Endothelial cell (in vitro differentiated cells): ENCODE results near the gene DRC3. TPM values are rescaled to one million over a fixed set of nuclear protein-coding genes. Genes with fewer than 3 reads are reported as not detected.

Experiments used
- DNase-seq: peaks from one replicate; pipeline ENCODE4 v3.0.0; 2021; ENCODE audit warnings: low spot score
- H3K27ac Mint-ChIP-seq: one replicate; pipeline ENCODE4 v1.8.0; 2021; ENCODE audit warnings: mixed read lengths, inconsistent platforms; ENCODE audit not compliant: unreplicated experiment
- H3K27me3 Mint-ChIP-seq: one replicate; pipeline ENCODE4 v1.8.0; 2021; ENCODE audit warnings: mild to moderate bottlenecking, moderate library complexity, mixed read lengths, inconsistent platforms; ENCODE audit not compliant: unreplicated experiment
- H3K36me3 Mint-ChIP-seq: one replicate; pipeline ENCODE4 v1.8.0; 2021; ENCODE audit warnings: mild to moderate bottlenecking, low read depth, mixed read lengths, inconsistent platforms; ENCODE audit not compliant: unreplicated experiment
- H3K4me1 Mint-ChIP-seq: one replicate; pipeline ENCODE4 v1.8.0; 2021; ENCODE audit warnings: mild to moderate bottlenecking, mixed read lengths, inconsistent platforms; ENCODE audit not compliant: unreplicated experiment
- H3K4me3 Mint-ChIP-seq: one replicate; pipeline ENCODE4 v1.8.0; 2021; ENCODE audit warnings: mild to moderate bottlenecking, mixed read lengths, inconsistent platforms; ENCODE audit not compliant: unreplicated experiment
- H3K9me3 Mint-ChIP-seq: one replicate; pipeline ENCODE4 v1.8.0; 2021; ENCODE audit warnings: mixed read lengths, inconsistent platforms; ENCODE audit not compliant: unreplicated experiment
- total RNA-seq: library from RNA; stranded (reverse); fragmentation: NEBNext Ultra II Directional; extraction: Animal tissue kit (Norgen Biotek cat#: 25700); gene quantifications from one replicate; pipeline ENCODE4 v1.2.1, GENCODE V29; 2021; ENCODE audit not compliant: unreplicated experiment
- TF ChIP-seq, protein P1 (sequence below): fragments of 200-600 bp; sonication (generic); IDR thresholded peaks from one replicate; pipeline ENCODE4 v1.5.0; 2021; ENCODE audit warnings: antibody characterized with exemption; ENCODE audit not compliant: unreplicated experiment

Gene DRC3
- total RNA-seq, 1 donor from 2014 or later = 4.3 TPM

DNA sequence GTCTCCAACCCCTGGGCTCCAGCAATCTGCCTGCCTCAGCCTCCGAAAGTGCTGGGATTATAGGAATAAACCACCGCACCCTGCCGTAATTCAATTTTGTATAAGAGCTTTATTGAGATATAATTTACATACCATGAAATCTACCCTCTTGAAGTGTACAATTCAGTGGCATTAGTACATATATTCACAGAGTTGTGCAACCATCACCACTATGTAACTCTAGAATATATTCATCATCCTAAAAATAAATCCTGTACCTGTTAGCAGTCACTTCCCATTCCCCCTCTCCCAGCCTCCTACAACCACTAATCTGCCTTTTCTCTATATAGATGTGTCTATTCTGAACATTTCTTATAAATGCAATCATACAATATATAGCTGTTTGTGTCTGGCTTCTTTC, 26.6 kb upstream of the DRC3 start:
- Mint-ChIP-seq H3K4me1 (peaks cover 24% of the 10 kb centered on the region), H3K4me3 (no peak overlapping the region), H3K27me3 (peaks cover 5% of the 10 kb centered on the region), H3K9me3 (no peaks in the 10 kb centered on the region), H3K27ac (no peak overlapping the region), H3K36me3 (no peaks in the 10 kb centered on the region)
- no peak for DNase-seq
- TF ChIP-seq, protein P1, sequence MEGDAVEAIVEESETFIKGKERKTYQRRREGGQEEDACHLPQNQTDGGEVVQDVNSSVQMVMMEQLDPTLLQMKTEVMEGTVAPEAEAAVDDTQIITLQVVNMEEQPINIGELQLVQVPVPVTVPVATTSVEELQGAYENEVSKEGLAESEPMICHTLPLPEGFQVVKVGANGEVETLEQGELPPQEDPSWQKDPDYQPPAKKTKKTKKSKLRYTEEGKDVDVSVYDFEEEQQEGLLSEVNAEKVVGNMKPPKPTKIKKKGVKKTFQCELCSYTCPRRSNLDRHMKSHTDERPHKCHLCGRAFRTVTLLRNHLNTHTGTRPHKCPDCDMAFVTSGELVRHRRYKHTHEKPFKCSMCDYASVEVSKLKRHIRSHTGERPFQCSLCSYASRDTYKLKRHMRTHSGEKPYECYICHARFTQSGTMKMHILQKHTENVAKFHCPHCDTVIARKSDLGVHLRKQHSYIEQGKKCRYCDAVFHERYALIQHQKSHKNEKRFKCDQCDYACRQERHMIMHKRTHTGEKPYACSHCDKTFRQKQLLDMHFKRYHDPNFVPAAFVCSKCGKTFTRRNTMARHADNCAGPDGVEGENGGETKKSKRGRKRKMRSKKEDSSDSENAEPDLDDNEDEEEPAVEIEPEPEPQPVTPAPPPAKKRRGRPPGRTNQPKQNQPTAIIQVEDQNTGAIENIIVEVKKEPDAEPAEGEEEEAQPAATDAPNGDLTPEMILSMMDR = no peak

DNA sequence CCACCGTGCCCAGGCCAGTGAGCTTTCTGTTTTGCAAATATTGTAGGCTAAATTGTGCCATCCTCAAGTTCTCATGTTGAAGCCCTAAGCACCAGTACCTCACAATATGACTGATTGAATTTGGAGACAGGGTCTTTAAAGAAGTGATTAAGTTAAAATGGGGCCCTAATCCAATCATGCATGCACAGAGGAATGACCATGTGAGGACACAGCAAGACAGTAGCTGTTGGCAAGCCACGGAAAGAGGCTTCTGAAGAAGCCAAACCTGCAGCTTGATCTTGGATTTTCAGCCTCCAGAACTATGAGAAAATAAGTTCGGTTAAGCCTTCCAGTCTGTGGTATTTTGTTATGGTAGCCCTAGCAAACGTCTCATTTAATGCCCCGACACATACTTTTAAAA, 25.4 kb upstream of the DRC3 start:
- H3K4me1 Mint-ChIP-seq = peaks cover 18% of the 10 kb centered on the region
- no peak for DNase-seq
- TF ChIP-seq, protein P1 = no peak
- peaks cover 5% of the 10 kb centered on the region for H3K27me3 Mint-ChIP-seq
- H3K4me3 Mint-ChIP-seq = no peak overlapping the region
- H3K9me3 Mint-ChIP-seq = no peaks in the 10 kb centered on the region
- H3K36me3 Mint-ChIP-seq = no peaks in the 10 kb centered on the region
- no peak overlapping the region for H3K27ac Mint-ChIP-seq

DNA sequence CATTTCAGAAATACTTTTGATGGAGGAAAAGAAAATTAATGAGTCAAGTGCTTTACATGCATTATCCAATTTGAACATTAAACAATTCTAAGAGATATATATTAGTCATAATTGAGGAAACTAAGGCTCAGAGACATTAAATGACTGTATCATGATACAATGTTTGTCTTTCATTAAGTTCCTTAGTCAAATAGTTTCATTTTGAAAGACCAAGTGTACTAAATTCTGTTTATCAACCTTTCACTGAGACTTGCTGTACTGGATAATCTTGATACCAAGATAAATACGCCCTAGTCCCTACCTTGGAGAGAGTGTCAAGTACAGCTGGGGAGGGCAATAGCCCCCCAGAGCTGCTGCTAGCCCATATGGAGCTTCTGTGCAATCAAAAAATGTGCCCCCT, 24.7 kb upstream of the DRC3 start:
- DNase-seq = no peak
- Mint-ChIP-seq H3K27ac (no peak overlapping the region), H3K27me3 (peaks cover 5% of the 10 kb centered on the region), H3K9me3 (no peaks in the 10 kb centered on the region), H3K4me3 (no peak overlapping the region), H3K4me1 (peaks cover 12% of the 10 kb centered on the region), H3K36me3 (no peaks in the 10 kb centered on the region)
- TF ChIP-seq, protein P1 = no peak

DNA sequence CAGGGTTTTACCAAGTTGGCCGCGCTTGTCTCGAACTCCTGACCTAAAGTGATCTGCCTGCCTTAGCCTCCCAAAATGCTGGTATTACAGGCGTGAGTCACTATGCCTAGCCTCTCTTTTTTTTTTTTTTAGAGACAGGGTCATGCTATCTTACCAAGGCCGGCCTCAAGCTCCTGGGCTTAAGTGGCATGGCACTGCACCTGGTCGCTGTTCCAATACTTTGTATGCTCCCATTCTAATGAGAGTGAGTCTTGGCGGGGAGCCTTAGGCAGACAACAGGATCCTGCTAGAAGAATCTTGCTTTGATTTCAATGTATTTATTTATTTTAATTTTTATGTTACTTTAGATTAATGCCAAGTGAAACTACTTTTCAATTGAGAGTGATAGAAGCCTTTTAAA, 22.3 kb upstream of the DRC3 start:
- no peak for DNase-seq
- no peak overlapping the region for H3K4me3 Mint-ChIP-seq
- no peaks in the 10 kb centered on the region for H3K9me3 Mint-ChIP-seq
- TF ChIP-seq, protein P1 = no peak
- H3K27me3 Mint-ChIP-seq = peaks cover 6% of the 10 kb centered on the region
- no peak overlapping the region for H3K27ac Mint-ChIP-seq
- peaks cover 3% of the 10 kb centered on the region for H3K36me3 Mint-ChIP-seq
- H3K4me1 Mint-ChIP-seq = peaks cover 3% of the 10 kb centered on the region

DNA sequence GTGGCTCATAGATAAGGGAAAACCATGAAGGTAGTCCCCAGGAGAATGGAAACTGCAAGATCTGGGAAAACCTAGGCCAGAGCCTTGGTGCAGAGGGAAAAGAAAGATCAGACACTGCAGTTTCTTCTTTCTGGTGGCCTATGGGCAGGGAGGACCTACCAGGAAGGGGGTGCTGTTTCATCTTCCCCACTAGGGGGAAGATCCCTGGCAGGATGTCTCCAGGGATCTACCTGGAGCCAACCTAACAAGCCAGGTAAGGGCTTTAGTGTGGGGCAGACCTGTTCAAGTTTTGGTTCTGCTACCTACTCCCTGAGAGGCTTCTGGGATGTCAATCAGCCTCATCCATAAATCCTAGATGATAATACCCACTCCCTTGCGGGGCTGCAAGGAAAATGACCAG, 21.9 kb upstream of the DRC3 start:
- Mint-ChIP-seq H3K27me3 (peaks cover 6% of the 10 kb centered on the region), H3K36me3 (peaks cover 3% of the 10 kb centered on the region), H3K27ac (no peak overlapping the region), H3K4me1 (peaks cover 3% of the 10 kb centered on the region), H3K4me3 (no peak overlapping the region), H3K9me3 (no peaks in the 10 kb centered on the region)
- TF ChIP-seq, protein P1 = no peak
- DNase-seq = no peak
